ENCODE results near the gene METTL23. TPM values are rescaled to one million over a fixed set of nuclear protein-coding genes. Genes with fewer than 3 reads are reported as not detected.
"Not testable (repeated sequence)": the region's sequence is repeated elsewhere in the genome, so short reads cannot be mapped to it uniquely, and the experiment has no call there.

Gene METTL23
- polyA plus RNA-seq, 1 donor from 2014 or later: 59.8 TPM

DNA sequence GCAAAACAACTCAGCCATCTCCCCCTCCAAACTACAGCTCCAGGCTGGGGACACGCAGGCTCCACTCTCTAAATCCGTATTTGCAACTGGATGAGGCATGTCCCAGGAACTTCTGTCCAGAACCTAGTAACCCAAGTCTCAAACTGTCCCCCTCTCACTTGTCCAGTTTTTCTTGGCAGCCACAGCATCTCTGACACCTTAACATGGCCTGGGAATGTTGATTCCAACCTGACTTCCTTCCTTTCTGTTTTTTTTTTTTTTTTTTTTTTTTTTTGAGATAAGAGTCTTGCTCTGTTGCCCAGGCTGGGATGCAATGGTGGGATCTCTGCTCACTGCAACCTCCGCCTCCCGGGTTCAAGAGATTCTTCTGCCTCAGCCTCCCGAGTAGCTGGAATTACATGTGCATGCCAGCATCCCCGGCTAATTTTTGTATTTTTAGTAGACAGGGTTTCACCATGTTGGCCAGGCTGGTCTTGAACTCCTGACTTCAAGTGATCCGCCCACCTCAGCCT, 28.1 kb upstream of the METTL23 start:
- peak overlapping the region; percentile 97 for H3K27ac ChIP-seq (ENCODE audit: low read length)
- H3K79me2 ChIP-seq (replicated peaks; ENCODE audit: insufficient read depth, low read length): peaks cover 24% of the 10 kb centered on the region
- not testable (repeated sequence) for H4K20me1 ChIP-seq (ENCODE audit: insufficient read depth); H3K36me3 ChIP-seq (ENCODE audit: insufficient read depth, low read length); H3K9me2 ChIP-seq (ENCODE audit: insufficient read depth, low read length); H3K9me3 ChIP-seq (ENCODE audit: low read length); H3K4me3 ChIP-seq (ENCODE audit: low read length); H2AFZ ChIP-seq (ENCODE audit: low read depth, low read length); H3K4me2 ChIP-seq (ENCODE audit: low read length); H3K27me3 ChIP-seq (ENCODE audit: insufficient read depth, low read depth, low read length); H3F3A ChIP-seq (ENCODE audit: insufficient read depth, low read length, poor library complexity, severe bottlenecking)
- peak overlapping the region; percentile 79 for H3K9ac ChIP-seq (ENCODE audit: low read length)

DNA sequence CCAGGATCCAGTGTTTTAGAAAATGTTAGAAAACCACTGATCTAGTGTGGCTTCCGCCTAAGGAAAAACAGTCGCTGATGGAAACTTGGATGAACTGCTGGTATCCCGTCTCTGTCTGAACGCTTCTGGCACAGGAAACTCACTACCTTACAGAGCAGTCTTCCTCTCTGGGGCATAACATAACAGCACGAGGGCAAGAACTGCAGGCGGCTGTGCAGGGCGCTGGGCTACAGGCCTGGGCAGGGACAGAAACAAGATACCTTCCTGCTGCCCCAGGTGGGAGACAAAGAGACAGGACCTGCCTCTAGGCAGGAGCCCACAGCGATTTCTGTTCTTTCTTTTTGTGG, 26.4 kb upstream of the METTL23 start:
- no peaks in the 10 kb centered on the region for H3K27me3 ChIP-seq (ENCODE audit: insufficient read depth, low read depth, low read length)
- no peaks in the 10 kb centered on the region for H4K20me1 ChIP-seq (ENCODE audit: insufficient read depth)
- no peaks in the 10 kb centered on the region for H3K36me3 ChIP-seq (ENCODE audit: insufficient read depth, low read length)
- no peaks in the 10 kb centered on the region for H3K9me3 ChIP-seq (ENCODE audit: low read length)
- no peaks in the 10 kb centered on the region for H3K9me2 ChIP-seq (ENCODE audit: insufficient read depth, low read length)
- H2AFZ ChIP-seq (ENCODE audit: low read depth, low read length): no peak overlapping the region
- no peaks in the 10 kb centered on the region for H3F3A ChIP-seq (ENCODE audit: insufficient read depth, low read length, poor library complexity, severe bottlenecking)
- H3K4me2 ChIP-seq (ENCODE audit: low read length): no peak overlapping the region
- H3K79me2 ChIP-seq (replicated peaks; ENCODE audit: insufficient read depth, low read length): peaks cover 31% of the 10 kb centered on the region
- no peak for TF ChIP-seq EP300 (conservative IDR thresholded peaks at IDR 0.05; ENCODE audit: poor library complexity, severe bottlenecking)
- no peak for TF ChIP-seq MXI1 (conservative IDR thresholded peaks at IDR 0.05; ENCODE audit: poor library complexity, severe bottlenecking)
- no peak for TF ChIP-seq POLR2AphosphoS5 (IDR thresholded peaks at IDR 0.05)
- no peak for TF ChIP-seq RAD21 (conservative IDR thresholded peaks at IDR 0.05)
- TF ChIP-seq SMC3 (conservative IDR thresholded peaks at IDR 0.05; ENCODE audit: poor library complexity): no peak
- no peak overlapping the region for H3K9ac ChIP-seq (ENCODE audit: low read length)
- no peak overlapping the region for H3K4me3 ChIP-seq (ENCODE audit: low read length)
- H3K27ac ChIP-seq (ENCODE audit: low read length): no peak overlapping the region

- H3F3A ChIP-seq (ENCODE audit: insufficient read depth, low read length, poor library complexity, severe bottlenecking): no peaks in the 10 kb centered on the region
- H3K9me3 ChIP-seq (ENCODE audit: low read length): no peaks in the 10 kb centered on the region
- no peaks in the 10 kb centered on the region for H3K27me3 ChIP-seq (ENCODE audit: insufficient read depth, low read depth, low read length)
- H2AFZ ChIP-seq (ENCODE audit: low read depth, low read length): no peak overlapping the region
- H3K79me2 ChIP-seq (replicated peaks; ENCODE audit: insufficient read depth, low read length): peaks cover 37% of the 10 kb centered on the region
- H3K9ac ChIP-seq (ENCODE audit: low read length): peak overlapping the region; percentile 18
- no peak for TF ChIP-seq TAF1 (IDR thresholded peaks at IDR 0.05; ENCODE audit: low read depth)
- TF ChIP-seq EP300 (conservative IDR thresholded peaks at IDR 0.05; ENCODE audit: poor library complexity, severe bottlenecking): no peak
- no peak for TF ChIP-seq POLR2AphosphoS5 (IDR thresholded peaks at IDR 0.05)
- TF ChIP-seq EZH2 (IDR thresholded peaks at IDR 0.05; ENCODE audit: borderline replicate concordance, insufficient read depth, low read length, poor library complexity, severe bottlenecking): no peak
- no peak for TF ChIP-seq SMC3 (conservative IDR thresholded peaks at IDR 0.05; ENCODE audit: poor library complexity)
- no peak for TF ChIP-seq CTCF (IDR thresholded peaks at IDR 0.05; ENCODE audit: poor library complexity, severe bottlenecking)
- TF ChIP-seq RAD21 (conservative IDR thresholded peaks at IDR 0.05): no peak
- TF ChIP-seq, protein P1, sequence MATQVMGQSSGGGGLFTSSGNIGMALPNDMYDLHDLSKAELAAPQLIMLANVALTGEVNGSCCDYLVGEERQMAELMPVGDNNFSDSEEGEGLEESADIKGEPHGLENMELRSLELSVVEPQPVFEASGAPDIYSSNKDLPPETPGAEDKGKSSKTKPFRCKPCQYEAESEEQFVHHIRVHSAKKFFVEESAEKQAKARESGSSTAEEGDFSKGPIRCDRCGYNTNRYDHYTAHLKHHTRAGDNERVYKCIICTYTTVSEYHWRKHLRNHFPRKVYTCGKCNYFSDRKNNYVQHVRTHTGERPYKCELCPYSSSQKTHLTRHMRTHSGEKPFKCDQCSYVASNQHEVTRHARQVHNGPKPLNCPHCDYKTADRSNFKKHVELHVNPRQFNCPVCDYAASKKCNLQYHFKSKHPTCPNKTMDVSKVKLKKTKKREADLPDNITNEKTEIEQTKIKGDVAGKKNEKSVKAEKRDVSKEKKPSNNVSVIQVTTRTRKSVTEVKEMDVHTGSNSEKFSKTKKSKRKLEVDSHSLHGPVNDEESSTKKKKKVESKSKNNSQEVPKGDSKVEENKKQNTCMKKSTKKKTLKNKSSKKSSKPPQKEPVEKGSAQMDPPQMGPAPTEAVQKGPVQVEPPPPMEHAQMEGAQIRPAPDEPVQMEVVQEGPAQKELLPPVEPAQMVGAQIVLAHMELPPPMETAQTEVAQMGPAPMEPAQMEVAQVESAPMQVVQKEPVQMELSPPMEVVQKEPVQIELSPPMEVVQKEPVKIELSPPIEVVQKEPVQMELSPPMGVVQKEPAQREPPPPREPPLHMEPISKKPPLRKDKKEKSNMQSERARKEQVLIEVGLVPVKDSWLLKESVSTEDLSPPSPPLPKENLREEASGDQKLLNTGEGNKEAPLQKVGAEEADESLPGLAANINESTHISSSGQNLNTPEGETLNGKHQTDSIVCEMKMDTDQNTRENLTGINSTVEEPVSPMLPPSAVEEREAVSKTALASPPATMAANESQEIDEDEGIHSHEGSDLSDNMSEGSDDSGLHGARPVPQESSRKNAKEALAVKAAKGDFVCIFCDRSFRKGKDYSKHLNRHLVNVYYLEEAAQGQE (IDR thresholded peaks at IDR 0.05; ENCODE audit: borderline replicate concordance): no peak
- no peak for TF ChIP-seq MXI1 (conservative IDR thresholded peaks at IDR 0.05; ENCODE audit: poor library complexity, severe bottlenecking)
- H3K9me2 ChIP-seq (ENCODE audit: insufficient read depth, low read length): no peaks in the 10 kb centered on the region
- no peak overlapping the region for H3K4me3 ChIP-seq (ENCODE audit: low read length)
- no peak overlapping the region for H3K27ac ChIP-seq (ENCODE audit: low read length)
- no peak overlapping the region for H3K4me2 ChIP-seq (ENCODE audit: low read length)
- no peaks in the 10 kb centered on the region for H3K36me3 ChIP-seq (ENCODE audit: insufficient read depth, low read length)
- no peaks in the 10 kb centered on the region for H4K20me1 ChIP-seq (ENCODE audit: insufficient read depth)
Observed at GRCh38 chr17:76700617-76701470, 25.8 kb upstream of the METTL23 start.
